Skeletal muscle tissue (tissue), 4 donors: ENCODE measurements around the gene TTC27. TPM values are rescaled to one million over a fixed set of nuclear protein-coding genes. Genes with fewer than 3 reads are reported as not detected.
"Not testable (repeated sequence)": the region's sequence is repeated elsewhere in the genome, so short reads cannot be mapped to it uniquely, and the experiment has no call there.

Source experiments
- H3K27ac ChIP-seq: one replicate; pipeline ENCODE4 v1.7.0; 2013; ENCODE audit warnings: mild to moderate bottlenecking, low read depth, low read length, inconsistent platforms
- H3K27me3 ChIP-seq, 3 donors: one replicate each; pipeline ENCODE4 v1.7.0; 2013; ENCODE audit warnings: low read length in 3 of 3; ENCODE audit not compliant: control insufficient read depth in 3 of 3, insufficient read depth in 3 of 3
- H3K36me3 ChIP-seq, 3 donors: one replicate each; pipeline ENCODE4 v1.7.0; 2013; ENCODE audit warnings: low read length in 3 of 3; ENCODE audit not compliant: control insufficient read depth in 3 of 3, insufficient read depth in 3 of 3
- H3K4me1 ChIP-seq, 3 donors: one replicate each; pipeline ENCODE4 v1.7.0; 2013; ENCODE audit warnings: low read length in 3 of 3, mild to moderate bottlenecking in 3 of 3; ENCODE audit not compliant: control insufficient read depth in 3 of 3, insufficient read depth in 3 of 3
- H3K4me3 ChIP-seq, 3 donors: one replicate each; pipeline ENCODE4 v1.7.0; 2013; ENCODE audit warnings: low read length in 3 of 3
- H3K9ac ChIP-seq, 3 donors: one replicate each; pipeline ENCODE4 v1.7.0; 2013; ENCODE audit warnings: low read length in 3 of 3, mild to moderate bottlenecking in 3 of 3, moderate library complexity in 2 of 3, low read depth in 1 of 3
- H3K9me3 ChIP-seq, 3 donors: one replicate each; pipeline ENCODE4 v1.7.0; 2013; ENCODE audit warnings: low read length in 3 of 3; ENCODE audit not compliant: control insufficient read depth in 3 of 3
- total RNA-seq: library from RNA; depleted of rRNA; stranded (reverse); fragments of >200 nt; gene quantifications from one replicate; pipeline ENCODE4 v1.2.3, GENCODE V29; 2014
- donor health status: Osteomylitis.

TTC27 gene
- total RNA-seq, 1 donor from 2014 or later = 23.5 TPM

DNA sequence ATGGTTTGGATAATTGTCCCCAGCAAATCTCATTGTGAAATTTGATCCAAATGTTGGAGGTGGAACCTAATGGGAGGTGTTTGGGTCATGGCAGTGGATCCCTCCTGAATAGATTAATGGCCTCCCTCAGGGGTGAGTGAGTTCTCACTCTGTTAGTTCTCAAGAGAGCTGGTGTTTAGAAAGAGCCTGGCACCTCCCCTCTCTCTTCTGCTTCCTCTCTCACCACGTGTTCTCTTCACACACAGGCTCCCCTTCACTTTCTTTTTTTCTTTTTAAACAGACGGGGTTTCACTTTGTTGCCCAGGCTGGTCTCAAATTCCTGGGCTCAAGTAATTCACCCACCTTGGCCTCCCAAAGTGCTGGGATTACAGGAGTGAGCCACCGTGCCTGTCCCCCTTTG lies 207.3 kb downstream of the TTC27 start:
- H3K27ac ChIP-seq = no peak overlapping the region
- no peaks in the 10 kb centered on the region for H3K9me3 ChIP-seq
- no peak overlapping the region for H3K9ac ChIP-seq
- H3K36me3 ChIP-seq = no peaks in the 10 kb centered on the region
- no peaks in the 10 kb centered on the region for H3K27me3 ChIP-seq
- peaks cover 0 to 6% (median 0%) of the 10 kb centered on the region in 3 donors for H3K4me1 ChIP-seq
- no peak overlapping the region for H3K4me3 ChIP-seq

DNA sequence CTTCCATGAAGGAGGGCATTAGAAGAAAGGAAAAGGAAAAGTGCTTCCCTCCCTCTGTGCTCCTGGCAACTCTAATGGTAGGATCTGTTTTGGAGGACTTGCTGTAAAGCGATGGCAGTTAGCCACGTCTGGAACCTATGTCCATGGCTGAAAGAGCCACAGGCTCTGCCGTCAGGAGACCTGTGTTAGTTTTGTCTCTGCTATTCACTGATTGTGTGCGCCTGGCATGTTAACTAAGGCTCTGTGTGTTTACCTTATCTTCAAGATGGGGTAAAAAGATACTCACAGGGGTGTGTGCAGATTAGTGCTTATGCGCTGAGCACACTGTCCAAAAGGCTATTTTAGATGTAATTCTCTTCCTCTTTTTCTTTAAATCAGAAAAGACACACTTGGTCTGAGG lies 209.1 kb downstream of the TTC27 start:
- Histone ChIP-seq H3K27me3 (no peaks in the 10 kb centered on the region), H3K9me3 (no peaks in the 10 kb centered on the region), H3K9ac (no peak overlapping the region), H3K27ac (no peak overlapping the region), H3K4me3 (no peak overlapping the region), H3K36me3 (no peaks in the 10 kb centered on the region), H3K4me1 (peaks cover 0 to 6% (median 0%) of the 10 kb centered on the region in 3 donors)

DNA sequence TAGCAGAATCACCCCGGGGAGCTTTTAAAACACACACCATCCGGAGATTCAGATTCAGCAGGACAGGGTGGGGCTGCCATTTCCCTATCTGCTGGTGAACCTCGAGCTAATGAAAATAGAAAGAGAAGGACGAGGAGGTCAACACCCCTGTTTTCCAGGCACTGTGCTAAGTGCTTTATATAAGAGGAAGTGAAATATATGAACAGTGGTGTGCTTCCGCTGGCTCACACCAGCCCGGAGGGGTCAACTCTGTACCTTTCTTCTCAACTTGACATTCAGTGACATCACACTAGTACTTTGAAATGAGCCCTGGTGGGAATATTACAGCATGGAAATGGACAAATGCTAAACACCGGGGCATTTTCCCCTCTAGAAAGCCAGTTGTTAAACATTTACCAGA lies 210.6 kb downstream of the TTC27 start:
- Histone ChIP-seq H3K4me1 (peaks cover 0 to 8% (median 5%) of the 10 kb centered on the region in 3 donors), H3K36me3 (no peaks in the 10 kb centered on the region), H3K4me3 (no peak overlapping the region), H3K27me3 (no peaks in the 10 kb centered on the region), H3K9ac (no peak overlapping the region), H3K9me3 (no peaks in the 10 kb centered on the region), H3K27ac (no peak overlapping the region)

DNA sequence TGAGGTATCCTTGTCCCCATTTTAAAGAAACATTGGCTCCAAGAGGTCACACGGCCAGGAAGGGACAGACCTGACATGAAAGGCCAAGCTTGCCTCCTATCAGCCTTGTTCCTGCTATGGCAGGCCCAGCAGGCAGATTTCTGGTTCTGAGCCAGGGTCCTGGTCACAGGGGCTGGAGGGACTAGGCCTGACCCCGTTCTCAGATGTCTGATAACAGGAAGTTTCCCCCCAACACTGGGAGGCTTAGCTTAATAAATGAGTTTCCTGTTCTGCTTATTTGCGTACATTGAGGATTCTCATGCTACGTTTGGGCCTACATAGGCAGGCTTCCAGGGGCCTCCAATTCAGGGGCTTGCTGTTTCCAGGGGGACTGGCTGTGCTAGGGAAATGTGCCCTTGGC lies 211.1 kb downstream of the TTC27 start:
- Histone ChIP-seq H3K9ac (no peak overlapping the region), H3K27me3 (no peaks in the 10 kb centered on the region), H3K36me3 (no peaks in the 10 kb centered on the region), H3K4me3 (no peak overlapping the region), H3K4me1 (peaks cover 0 to 10% (median 10%) of the 10 kb centered on the region in 3 donors), H3K9me3 (no peaks in the 10 kb centered on the region), H3K27ac (no peak overlapping the region)

DNA sequence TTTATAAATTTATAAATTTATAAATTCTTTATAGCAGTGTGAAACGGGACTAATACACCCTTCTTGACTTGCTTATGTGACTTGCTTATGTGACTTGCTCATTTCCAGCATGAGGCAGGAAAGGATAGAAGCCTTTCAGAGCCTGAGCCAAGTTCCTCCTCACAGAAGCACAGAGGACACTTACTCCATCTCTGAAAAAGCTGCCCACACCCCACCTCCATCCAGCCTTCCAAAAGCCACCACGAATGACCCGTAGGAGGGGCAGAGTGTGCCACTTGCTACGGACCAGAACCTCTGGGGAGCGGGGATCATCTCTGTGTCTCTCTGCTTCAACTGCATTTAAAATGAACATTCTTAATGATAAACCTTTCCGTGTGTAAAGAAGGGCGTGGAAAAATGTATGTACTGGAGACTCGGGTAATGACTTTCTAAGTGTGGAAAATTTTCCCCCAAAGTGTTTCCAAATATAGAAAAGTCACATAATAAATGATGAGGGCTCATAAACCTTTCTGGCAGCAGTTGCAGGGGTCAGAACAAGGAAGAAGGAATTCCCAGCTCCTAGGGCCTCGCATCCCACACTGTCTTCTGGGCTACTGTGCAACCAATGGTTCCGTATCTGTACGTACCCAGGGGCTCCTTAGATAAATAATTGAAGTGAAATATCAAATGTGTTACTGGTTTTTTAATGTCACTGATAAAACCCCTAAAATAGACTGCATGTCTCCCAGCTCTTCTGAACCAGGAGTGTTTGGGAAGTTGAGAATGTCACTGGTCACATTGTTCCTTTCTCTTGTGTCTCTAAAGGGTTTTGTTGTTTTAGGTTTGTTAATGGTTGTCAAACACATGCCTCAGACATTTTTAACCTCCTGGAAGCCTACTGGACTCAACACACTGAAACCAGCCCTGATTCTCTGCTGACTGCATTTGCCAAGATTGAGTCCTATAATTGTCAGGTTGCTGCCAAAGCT lies 214.4 kb downstream of the TTC27 start:
- no peaks in the 10 kb centered on the region for H3K36me3 ChIP-seq
- H3K9me3 ChIP-seq = no peaks in the 10 kb centered on the region
- H3K4me1 ChIP-seq = peaks cover 0 to 10% (median 10%) of the 10 kb centered on the region in 3 donors
- H3K4me3 ChIP-seq = no peak overlapping the region
- H3K27me3 ChIP-seq = no peaks in the 10 kb centered on the region
- H3K9ac ChIP-seq = no peak overlapping the region
- no peak overlapping the region for H3K27ac ChIP-seq

DNA sequence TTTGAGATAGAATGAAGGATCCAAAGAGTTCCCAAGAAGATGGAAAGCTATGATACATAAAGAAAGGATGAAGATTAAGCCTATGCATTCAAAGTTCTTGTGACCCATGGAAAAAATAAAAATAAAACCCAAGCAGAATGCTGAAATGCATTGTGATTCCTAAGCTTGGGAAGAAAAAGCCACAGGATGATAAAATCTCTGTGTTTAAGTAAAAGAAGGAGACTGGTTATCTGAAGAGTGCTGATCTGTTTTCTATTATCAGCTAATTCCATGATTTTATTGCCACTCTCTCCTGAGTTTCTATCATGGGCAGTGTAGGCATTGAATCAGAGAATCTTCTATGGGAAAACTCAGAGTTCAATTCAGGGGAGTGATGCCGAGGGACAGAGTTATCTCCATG lies 215.8 kb downstream of the TTC27 start:
- no peaks in the 10 kb centered on the region for H3K27me3 ChIP-seq
- H3K4me3 ChIP-seq = no peak overlapping the region
- H3K36me3 ChIP-seq = no peaks in the 10 kb centered on the region
- no peaks in the 10 kb centered on the region for H3K9me3 ChIP-seq
- peaks cover 0 to 10% (median 9%) of the 10 kb centered on the region in 3 donors for H3K4me1 ChIP-seq
- H3K9ac ChIP-seq = no peak overlapping the region
- H3K27ac ChIP-seq = no peak overlapping the region

DNA sequence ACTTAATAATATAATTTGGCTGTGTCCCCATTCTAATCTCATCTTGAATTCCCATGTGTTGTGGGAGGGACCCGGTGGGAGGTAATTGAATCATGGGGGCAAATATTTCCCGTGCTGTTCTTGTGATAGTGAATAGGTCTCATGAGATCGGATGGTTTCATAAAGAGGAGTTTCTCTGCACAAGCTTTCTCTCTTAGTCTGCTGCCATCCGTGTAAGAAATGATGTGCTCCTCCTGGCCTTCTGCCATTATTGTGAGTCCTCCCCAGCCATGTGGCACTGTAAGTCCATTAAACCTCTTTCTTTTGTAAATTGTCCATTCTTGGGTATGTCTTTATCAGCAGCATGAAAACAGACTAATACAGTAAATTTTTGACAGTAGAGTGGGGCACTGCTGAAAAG lies 216.4 kb downstream of the TTC27 start:
- no peak overlapping the region for H3K4me3 ChIP-seq
- H3K27ac ChIP-seq = no peak overlapping the region
- no peaks in the 10 kb centered on the region for H3K27me3 ChIP-seq
- H3K9ac ChIP-seq = no peak overlapping the region
- H3K9me3 ChIP-seq = no peaks in the 10 kb centered on the region
- H3K4me1 ChIP-seq = peaks cover 0 to 10% (median 4%) of the 10 kb centered on the region in 3 donors
- H3K36me3 ChIP-seq = no peaks in the 10 kb centered on the region

DNA sequence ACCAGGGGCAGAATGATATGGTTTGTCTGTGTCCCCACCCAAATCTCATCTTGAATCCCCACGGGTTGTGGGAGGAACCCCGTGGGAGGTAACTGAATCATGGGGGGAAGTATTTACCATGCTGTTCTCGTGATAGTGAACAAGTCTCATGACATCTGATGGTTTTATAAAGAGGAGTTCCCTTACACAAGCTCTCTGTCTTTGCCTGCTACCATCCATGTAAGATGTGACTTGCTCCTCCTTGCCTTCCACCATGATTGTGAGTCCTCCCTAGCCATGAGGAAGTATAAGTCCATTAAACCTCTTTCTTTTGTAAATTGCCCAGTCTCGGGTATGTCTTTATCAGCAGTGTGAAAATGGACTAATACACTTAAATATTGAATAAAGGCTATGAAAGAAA lies 218.4 kb downstream of the TTC27 start:
- H3K27ac ChIP-seq, H3K9me3 ChIP-seq, H3K9ac ChIP-seq: not testable (repeated sequence)

DNA sequence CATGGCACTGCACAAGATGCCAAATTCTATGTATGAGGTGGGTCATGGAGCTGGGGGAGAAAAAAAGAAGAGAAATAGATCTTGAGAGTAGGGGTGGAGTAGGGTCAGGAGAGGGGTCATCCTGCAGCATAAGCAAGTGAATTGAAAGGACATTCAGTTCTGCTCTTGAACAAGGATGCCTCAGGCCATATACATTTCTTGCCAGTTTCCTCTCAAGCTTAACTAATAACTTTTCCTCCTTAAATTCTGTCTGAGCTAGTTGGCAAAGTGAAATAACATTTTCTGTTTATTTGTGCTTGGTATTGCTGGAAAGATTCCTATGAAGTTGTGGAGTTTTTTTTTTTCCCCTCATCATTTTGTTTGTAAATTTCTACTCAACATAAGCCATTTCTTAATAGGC lies 219.9 kb downstream of the TTC27 start:
- no peaks in the 10 kb centered on the region for H3K9me3 ChIP-seq
- no peaks in the 10 kb centered on the region for H3K36me3 ChIP-seq
- no peak overlapping the region for H3K4me3 ChIP-seq
- no peak overlapping the region for H3K9ac ChIP-seq
- H3K4me1 ChIP-seq = peaks cover 0 to 10% (median 4%) of the 10 kb centered on the region in 3 donors
- H3K27ac ChIP-seq = no peak overlapping the region
- H3K27me3 ChIP-seq = no peaks in the 10 kb centered on the region

More for the DNA sequence above, 218.4 kb downstream of the TTC27 start:
- not testable (repeated sequence) for H3K27me3 ChIP-seq, H3K36me3 ChIP-seq, H3K4me1 ChIP-seq, H3K4me3 ChIP-seq

DNA sequence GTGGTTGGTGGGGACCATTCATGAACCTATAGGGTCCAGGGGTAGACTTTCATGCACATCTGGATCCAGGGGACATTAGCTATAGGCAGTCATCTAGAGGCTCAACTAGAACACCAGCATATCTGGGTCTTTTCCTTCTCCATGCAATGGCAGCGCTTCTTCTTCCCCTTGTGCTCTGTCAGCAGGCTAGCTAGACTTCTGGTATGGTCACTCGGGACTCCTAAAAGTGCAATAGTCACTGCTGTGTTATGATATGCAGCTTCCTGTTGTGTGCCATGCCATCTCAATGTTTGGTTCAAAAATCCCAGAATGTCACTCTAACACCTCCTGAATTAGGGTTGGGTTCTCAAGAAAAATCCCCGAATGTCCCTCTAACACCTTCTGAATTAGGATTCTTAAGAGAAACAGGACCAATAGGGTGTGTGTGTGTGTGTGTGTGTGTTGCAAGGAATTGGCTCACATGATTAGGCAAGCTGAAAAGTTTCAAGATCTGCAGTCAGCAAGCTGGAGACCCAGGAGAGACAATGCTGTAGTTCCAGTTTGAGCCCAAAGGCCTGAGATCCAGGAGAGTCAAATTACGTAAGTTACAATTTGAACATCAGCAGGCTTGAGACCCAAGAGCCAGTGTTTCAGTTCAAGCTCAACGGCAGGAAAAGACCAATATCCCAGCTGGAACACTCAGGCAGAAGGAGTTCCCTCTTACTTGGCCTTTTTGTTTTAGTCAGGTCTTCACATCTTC lies 221.8 kb downstream of the TTC27 start:
- Histone ChIP-seq H3K27me3 (no peaks in the 10 kb centered on the region), H3K4me3 (no peak overlapping the region), H3K36me3 (no peaks in the 10 kb centered on the region), H3K4me1 (no peaks in the 10 kb centered on the region), H3K9ac (no peak overlapping the region), H3K27ac (no peak overlapping the region), H3K9me3 (no peaks in the 10 kb centered on the region)
